GM23338 (cell line): ENCODE measurements around the gene ARCN1.

Experiments used
- CREB1 ChIP-seq: fragments of 250-450 bp; sonication (Bioruptor Pico); IDR thresholded peaks from 2 replicates; pipeline ENCODE4 v1.5.0; 2020; ENCODE audit warnings: low read depth, mild to moderate bottlenecking, moderate library complexity
- EZH2 ChIP-seq: fragments of 200-600 bp; sonication (generic); IDR thresholded peaks from one replicate; pipeline ENCODE4 v1.8.0; 2017; ENCODE audit warnings: antibody characterized with exemption, mild to moderate bottlenecking, low read depth; ENCODE audit not compliant: unreplicated experiment
- EZH2phosphoT487 ChIP-seq: fragments of 200-600 bp; sonication (generic); IDR thresholded peaks from one replicate; pipeline ENCODE4 v1.8.1; 2018; ENCODE audit warnings: antibody characterized with exemption; ENCODE audit not compliant: unreplicated experiment
- JUNB ChIP-seq: IDR thresholded peaks from one replicate; pipeline ENCODE4 v1.6.1; 2016; ENCODE audit warnings: antibody characterized with exemption; ENCODE audit not compliant: unreplicated experiment
- NANOG ChIP-seq: IDR thresholded peaks from 2 replicates; pipeline ENCODE4 v1.6.1; 2016; ENCODE audit warnings: antibody characterized with exemption, borderline replicate concordance
- POLR2AphosphoS5 ChIP-seq: IDR thresholded peaks from 2 replicates; pipeline ENCODE4 v1.6.1; 2016; ENCODE audit warnings: antibody characterized with exemption, low read depth
- REST ChIP-seq: IDR thresholded peaks from one replicate; pipeline ENCODE4 v1.6.1; 2018; ENCODE audit warnings: antibody characterized with exemption; ENCODE audit not compliant: unreplicated experiment
- STAT1 ChIP-seq: IDR thresholded peaks from one replicate; pipeline ENCODE4 v1.6.1; 2016; ENCODE audit warnings: antibody characterized with exemption; ENCODE audit not compliant: unreplicated experiment
- ZNF114 ChIP-seq: fragments of 250-450 bp; sonication (Bioruptor Pico); IDR thresholded peaks from 2 replicates; pipeline ENCODE4 v1.5.0; 2020; ENCODE audit warnings: mild to moderate bottlenecking, moderate library complexity
- ZNF331 ChIP-seq: fragments of 250-450 bp; sonication (Bioruptor Pico); IDR thresholded peaks from 2 replicates; pipeline ENCODE4 v1.5.0; 2020; ENCODE audit warnings: low read depth, mild to moderate bottlenecking, moderate library complexity
- TF ChIP-seq, protein P1 (sequence below), 2 experiments: fragments of 200-600 bp in 1 of 2; sonication (generic) in 1 of 2; conservative IDR thresholded peaks; 2 replicates each; pipeline versions ENCODE4 v1.5.1 to v1.6.1; 2016 to 2017; ENCODE audit warnings: antibody characterized with exemption in 2 of 2, low read depth in 2 of 2, mild to moderate bottlenecking in 2 of 2, moderate library complexity in 1 of 2
- TF ChIP-seq, protein P2 (sequence below): IDR thresholded peaks from 2 replicates; pipeline ENCODE4 v1.6.1; 2016; ENCODE audit warnings: antibody characterized with exemption

- TF ChIP-seq POLR2AphosphoS5 (no peak), JUNB (no peak), EZH2phosphoT487 (no peak), REST (no peak), EZH2 (no peak), CREB1 (no peak), NANOG (no peak), STAT1 (no peak), ZNF114 (CRISPR knock-in tag) (no peak), ZNF331 (no peak)
- TF ChIP-seq, protein P1, sequence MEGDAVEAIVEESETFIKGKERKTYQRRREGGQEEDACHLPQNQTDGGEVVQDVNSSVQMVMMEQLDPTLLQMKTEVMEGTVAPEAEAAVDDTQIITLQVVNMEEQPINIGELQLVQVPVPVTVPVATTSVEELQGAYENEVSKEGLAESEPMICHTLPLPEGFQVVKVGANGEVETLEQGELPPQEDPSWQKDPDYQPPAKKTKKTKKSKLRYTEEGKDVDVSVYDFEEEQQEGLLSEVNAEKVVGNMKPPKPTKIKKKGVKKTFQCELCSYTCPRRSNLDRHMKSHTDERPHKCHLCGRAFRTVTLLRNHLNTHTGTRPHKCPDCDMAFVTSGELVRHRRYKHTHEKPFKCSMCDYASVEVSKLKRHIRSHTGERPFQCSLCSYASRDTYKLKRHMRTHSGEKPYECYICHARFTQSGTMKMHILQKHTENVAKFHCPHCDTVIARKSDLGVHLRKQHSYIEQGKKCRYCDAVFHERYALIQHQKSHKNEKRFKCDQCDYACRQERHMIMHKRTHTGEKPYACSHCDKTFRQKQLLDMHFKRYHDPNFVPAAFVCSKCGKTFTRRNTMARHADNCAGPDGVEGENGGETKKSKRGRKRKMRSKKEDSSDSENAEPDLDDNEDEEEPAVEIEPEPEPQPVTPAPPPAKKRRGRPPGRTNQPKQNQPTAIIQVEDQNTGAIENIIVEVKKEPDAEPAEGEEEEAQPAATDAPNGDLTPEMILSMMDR (conservative IDR thresholded peaks at IDR 0.05; ENCODE audit: low read depth in 2 of 2): no peak
- TF ChIP-seq, protein P2, sequence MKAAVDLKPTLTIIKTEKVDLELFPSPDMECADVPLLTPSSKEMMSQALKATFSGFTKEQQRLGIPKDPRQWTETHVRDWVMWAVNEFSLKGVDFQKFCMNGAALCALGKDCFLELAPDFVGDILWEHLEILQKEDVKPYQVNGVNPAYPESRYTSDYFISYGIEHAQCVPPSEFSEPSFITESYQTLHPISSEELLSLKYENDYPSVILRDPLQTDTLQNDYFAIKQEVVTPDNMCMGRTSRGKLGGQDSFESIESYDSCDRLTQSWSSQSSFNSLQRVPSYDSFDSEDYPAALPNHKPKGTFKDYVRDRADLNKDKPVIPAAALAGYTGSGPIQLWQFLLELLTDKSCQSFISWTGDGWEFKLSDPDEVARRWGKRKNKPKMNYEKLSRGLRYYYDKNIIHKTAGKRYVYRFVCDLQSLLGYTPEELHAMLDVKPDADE: no peak
These were observed 15.7 kb downstream of the ARCN1 start for GRCh38 chr11:118587952-118588351.
